ENCODE measurements around the gene SPEM3.

DNA sequence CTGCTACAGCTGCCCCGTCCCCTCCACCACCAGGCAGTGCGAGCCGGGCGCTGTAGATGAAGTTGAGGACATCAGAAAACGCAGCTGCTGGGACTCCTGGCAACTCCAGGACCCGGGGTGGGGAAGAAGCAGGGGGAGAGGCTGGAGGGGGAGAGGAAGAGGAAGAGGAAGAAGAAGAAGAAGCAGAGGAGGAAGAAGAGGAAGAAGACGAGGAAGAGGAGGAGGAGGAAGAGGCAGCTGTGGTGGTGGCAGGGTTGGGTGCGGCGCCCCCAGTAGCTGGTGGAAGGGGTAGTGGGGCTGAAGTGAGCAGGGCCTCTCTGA, 37.6 kb downstream of the SPEM3 start:
- TF ChIP-seq, protein P1, sequence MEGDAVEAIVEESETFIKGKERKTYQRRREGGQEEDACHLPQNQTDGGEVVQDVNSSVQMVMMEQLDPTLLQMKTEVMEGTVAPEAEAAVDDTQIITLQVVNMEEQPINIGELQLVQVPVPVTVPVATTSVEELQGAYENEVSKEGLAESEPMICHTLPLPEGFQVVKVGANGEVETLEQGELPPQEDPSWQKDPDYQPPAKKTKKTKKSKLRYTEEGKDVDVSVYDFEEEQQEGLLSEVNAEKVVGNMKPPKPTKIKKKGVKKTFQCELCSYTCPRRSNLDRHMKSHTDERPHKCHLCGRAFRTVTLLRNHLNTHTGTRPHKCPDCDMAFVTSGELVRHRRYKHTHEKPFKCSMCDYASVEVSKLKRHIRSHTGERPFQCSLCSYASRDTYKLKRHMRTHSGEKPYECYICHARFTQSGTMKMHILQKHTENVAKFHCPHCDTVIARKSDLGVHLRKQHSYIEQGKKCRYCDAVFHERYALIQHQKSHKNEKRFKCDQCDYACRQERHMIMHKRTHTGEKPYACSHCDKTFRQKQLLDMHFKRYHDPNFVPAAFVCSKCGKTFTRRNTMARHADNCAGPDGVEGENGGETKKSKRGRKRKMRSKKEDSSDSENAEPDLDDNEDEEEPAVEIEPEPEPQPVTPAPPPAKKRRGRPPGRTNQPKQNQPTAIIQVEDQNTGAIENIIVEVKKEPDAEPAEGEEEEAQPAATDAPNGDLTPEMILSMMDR (IDR thresholded peaks at IDR 0.05), result no peak
- TF ChIP-seq POLR2AphosphoS5 (IDR thresholded peaks at IDR 0.05), result no peak
